HG03060 (cell line): ENCODE data around the gene TMEM120A.

Experiments used
- ATAC-seq: cut with Tn5 transposase; IDR thresholded peaks from one replicate; pipeline ENCODE4 v1.9.1; 2021; ENCODE audit warnings: low read depth, moderate number of reproducible peaks; ENCODE audit not compliant: unreplicated experiment

TMEM120A gene

DNA sequence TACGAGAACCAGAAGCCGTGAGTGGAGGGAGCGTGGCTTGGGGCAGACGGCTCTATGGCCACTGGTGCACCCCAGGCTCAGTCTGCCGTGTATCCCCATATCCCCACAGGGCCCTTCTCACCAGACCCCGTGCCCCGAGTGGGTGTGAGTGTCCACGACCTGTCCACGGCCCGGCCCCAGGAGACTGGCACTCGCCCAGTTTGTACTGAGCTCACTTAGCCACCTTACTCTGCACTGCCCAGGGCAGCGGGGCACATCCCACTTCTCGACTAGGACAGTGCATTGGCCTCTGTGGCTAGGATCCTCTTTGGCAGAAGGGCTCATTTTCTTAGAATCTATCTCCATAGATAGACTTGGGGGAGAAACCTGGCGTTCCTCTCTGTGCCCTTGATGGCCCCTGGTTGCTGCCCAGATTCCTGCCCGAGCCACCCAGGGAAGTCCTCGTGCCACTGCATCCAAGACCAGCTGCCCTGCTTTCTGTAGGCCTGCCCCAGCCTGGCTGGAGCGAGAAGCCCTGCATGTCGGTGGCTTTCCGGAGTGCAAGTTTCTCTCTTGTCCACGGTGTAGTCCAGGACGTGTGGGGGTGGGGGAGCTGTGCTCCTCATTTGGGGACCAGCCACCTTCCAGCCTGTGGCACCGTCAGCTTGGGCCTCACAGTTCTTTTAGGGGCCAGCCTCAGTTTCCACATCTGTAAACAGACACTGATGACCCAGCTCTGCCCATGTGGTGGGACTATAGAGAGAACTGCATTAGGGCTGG is 11.9 kb downstream of the TMEM120A start:
- no peak for ATAC-seq

DNA sequence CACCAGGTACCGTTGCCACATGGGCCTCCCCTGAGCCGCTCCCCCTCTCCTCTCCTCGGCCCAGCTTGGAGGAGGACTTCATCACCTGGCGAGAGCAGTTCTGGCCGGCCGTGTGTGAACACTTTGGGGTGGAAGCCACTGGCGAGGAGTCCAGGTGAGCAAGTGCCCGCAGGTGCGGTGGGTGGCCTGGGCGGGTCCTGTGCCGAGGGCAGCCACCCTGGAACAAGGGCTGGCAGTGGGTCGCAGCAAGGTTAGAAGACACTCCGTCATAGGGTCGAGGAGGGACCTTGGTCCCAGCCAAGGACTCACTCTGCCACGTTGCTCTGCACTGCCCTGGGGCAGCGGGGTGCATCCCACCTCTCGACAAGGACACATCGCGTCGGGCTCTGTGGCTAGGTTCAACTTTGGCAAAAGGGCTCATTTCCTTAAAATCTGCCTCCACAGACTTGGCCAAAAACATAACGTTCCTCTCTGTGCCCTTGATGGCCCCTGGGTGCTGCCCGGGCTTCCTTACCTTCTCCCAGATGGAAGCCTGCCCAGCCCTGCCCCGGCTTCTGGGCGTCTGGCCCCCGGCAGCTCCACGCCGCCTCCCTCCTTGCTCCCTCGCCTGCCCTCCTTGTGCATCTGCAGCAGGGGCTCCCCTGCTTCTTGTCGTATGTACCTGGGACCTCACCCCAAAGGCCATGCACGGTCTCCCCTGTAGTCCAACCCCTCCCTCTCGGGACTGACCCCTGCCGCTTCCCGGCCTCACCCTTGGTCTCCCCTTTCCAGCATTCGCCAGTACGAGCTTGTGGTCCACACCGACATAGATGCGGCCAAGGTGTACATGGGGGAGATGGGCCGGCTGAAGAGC is 12.7 kb downstream of the TMEM120A start:
- ATAC-seq: no peak

DNA sequence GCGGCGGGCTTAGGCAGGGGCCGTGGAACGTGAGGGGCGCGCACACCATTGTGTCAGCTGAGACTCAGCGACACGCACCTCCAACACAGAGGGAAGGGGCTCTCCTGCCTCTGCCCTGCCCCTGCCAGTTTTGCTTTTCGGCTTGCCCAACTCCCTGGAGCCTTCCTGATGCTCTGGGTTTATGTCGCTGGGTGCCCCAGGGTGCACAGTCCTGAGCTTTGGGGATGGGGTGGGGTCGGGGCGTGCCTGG is 13.3 kb downstream of the TMEM120A start:
- ATAC-seq: no peak

DNA sequence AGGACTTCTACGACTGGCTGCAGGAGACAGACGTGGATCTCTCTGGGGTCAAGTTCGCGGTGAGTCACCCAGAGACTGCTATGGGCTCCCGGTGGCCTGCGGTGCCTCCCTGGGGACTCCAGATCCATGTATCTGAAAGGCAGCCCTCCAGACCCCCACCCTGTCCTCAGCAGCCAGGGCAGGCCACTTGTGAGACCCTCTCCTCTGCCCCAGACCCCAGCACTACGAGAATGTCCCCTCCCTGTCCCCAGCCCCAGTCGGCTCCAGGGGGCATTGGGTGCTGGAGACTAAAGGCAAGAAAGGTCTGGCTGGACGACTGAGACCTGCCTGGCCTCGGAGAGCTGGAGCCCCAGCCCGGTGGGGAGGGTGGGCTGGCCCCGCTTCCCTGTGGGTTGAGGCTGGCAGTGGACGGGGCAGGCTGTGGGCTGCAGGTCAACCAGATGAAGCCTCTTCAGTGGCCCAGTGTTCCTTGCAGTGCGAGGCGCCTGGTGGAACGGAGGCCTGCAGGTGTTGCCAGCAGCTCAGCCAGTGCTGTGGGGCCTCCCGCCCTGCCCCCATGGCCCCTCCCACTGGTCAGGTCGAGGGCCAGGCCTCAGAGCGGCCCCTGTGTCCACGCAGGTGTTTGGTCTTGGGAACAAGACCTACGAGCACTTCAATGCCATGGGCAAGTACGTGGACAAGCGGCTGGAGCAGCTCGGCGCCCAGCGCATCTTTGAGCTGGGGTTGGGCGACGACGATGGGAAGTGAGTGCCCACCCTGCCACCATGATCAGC is 13.8 kb downstream of the TMEM120A start:
- ATAC-seq: no peak

DNA sequence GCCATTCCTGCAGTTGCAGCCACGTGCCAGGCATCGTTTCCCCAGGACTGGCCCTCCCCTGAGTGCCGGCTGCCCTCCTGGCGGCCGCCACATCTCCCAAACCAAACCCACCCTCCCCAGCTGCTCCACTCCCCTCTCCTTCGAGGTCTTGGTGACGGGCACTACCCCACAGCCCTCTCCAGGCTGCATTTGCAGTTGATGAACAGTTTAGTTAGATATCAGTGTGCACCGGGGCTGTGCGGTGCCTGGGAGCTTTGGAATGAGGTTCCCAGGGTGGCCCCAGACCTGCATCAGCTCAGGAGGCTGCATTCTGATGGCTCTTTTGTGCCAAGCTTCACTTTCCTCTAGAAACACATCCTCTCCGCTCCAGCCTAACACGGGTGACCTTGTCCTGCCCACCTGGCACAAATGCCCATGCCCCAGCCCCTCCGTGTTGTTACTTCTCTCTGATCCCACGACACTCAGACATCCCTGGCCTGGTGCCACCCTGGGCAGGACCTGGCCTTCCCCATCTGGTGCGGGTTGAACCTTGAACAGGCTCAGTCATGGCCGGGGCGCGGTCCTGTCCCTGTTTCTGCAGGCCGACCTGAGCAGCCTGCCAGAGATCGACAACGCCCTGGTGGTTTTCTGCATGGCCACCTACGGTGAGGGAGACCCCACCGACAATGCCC is 14.5 kb downstream of the TMEM120A start:
- no peak for ATAC-seq

DNA sequence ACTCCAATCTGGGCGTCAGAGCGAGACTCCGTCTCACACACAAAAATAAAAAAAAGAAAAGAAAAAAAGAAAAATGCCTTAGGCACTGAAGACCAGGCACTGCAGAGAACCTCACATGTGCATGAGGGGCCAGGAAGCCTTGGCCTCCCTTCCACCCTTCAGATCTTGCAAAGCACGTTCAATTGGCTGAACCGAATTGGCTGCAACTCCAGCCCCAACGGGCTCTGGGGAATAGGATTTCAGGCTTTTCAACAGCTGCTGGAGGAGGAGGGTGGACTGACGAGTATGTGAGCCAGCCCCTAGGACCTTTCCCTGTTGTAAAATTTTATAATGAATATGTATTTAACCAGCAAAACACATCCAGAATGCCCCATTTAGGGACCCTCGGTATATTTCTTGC is 16.7 kb downstream of the TMEM120A start:
- ATAC-seq: no peak

DNA sequence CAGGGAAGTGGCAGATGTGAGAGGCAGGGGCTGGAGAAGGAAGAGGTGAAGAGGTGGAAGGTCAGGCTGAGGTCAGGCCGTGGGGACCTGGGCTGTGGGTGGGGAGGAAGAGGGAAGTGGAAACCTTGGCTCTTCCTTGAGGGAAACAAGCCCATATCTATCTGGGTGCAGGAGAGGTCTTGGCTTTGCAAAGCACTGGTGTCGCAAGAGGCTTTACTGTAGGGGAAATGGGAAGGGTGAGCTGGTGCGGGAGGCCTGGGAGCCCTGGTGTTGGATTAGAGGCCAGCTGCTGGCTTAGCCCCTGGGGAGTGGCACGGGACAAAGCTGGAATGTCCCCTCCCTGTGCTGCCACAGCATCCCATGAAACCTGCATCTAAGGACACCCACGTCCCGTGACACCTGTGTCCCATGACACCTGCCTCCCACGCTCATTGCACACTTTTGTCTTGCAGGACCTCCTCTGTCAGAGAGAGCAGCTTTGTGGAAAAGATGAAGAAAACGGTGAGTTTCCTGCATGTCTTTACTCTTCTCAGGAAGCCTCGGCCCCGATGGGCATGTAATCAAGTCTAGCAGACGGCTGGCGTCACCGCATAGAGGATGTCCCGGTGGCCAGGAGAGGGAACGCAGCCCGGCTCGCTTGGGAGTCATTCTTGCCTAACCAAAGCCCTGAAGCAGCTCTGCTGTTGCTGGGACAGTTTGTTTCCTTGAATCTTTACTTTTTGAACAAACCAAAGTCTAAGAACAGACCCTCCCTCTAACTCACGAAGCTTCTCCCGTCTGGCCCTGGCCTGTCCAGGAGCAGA is 22.2 kb downstream of the TMEM120A start:
- no peak for ATAC-seq

DNA sequence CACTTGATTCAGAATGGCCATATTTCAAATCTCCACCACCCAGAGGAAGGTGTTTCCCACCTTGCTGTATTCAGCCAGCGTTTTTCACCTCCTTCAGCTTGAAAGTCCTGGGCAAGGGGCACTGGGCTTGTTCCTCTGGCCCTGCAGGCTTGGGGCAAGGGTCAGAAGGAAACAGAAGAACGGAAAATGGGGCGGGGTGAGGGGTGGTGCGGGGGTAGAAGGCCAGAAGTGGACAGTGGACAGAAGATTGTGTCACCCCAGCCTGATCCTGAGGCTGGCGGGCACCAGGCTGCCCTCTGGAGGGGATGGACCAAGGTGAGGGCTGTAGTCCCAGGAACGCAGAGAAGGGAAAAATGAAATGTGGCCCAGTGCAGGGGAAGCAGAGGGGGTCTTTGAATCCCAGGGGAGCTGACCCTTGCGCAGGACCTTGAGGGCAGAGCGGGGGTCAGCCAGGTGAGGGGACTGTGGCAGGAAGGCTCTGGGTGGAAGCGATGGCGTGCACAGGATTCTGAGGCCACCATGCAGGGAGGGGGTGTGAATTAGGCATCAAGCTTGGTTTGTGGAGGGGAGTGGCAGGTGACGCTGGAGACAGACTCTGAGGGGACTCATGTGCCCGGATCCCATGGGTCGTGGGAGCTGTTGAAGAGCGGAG is 23.0 kb downstream of the TMEM120A start:
- no peak for ATAC-seq

DNA sequence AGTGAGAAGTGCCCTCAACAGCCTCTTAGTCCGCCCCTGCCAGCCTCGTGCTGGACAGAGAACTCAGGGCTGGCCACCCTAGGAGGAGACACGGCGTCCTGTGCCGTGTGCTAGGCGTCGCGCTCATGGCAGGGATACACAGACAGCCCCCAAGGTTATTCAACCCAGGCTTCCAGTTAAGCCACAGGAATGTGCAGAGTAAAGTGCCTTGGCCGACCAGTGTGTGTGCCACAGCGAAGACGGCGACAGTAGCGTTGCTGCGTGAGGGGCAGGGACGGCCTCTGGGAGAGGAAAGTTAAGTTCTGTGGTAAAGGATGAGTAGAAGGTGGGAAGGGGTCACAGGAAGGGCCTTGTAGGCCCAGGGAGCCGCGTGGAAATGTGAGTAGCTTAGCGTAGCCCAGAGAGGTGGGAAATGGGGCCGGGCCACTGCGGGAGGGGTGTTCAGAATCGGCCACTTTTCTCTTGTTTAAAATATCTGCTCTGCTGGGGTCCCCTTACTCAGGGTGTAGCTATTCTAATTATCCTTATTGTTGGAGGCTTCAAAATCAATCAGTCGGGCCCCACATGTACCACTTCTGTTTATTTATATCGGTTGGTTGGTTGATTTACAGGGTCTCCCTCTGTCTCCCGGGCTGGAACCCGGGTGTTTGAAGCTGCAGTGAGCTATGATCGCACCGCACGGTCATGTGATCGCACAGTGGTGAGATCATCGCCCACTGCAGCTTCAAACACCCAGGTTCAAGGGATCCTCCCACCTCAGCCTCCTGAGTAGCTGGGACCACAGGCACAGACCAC is 24.5 kb downstream of the TMEM120A start:
- no peak for ATAC-seq

DNA sequence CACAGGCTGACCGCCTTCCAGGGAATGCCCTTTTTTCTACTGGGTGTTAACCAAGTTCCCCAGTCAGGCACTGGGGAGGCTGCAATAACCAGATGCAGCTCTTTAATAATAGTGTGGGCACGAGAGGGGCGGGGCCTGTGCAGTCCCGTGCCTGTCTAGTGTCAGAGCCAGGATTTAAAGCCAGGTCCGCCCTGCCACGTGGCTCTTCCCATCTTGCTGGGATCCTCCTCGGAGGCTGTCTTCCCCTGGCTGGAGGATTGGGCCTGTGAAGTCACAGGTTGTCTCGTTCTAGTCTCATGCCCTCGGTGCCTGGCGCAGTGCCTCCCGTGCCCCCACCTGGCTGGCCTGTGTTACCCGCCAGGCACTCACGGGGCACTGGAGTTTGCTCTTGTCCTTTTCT is 25.2 kb downstream of the TMEM120A start:
- no peak for ATAC-seq

DNA sequence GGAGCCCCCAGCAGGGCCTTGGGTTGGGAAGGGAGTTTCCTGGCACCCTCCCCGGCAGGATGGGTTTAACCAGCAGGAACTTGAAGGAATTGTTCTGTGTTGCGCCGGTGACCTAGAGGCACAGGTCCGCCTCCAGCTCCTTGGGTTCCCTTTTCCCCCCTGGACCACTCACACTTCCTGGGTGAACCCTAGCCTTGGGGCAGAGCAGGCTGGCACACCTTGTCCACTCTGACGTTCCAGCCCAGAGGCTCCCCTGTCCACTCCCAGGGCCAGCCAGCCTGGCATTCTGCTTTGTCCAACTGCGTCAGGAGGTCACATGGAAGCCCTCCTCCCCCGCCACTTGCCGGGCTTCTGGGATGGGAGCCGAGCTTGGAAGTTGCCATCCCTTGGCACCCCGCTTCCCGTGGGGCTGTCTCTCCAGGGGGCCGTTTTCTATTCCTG is 25.8 kb downstream of the TMEM120A start:
- ATAC-seq: no peak

DNA sequence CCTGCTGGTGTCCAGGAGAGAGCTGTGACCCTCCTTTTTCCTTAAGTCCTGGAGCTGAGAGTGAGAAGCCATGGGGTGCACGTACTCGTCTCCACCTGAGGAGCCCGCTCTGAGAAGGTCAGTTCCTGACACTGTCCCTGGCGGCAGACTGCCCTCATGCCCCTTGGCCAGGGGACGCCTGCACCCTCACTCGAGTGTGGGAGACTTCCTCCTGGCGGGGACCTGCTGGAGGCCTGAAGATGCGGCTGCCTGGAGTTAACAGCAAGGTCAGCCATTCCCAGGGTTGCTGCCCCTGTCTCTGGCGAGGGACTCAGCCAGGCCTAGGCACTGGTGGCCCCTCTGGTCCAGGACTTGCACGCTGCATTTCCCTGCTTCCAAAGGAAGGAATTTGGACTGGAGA is 26.4 kb downstream of the TMEM120A start:
- no peak for ATAC-seq

DNA sequence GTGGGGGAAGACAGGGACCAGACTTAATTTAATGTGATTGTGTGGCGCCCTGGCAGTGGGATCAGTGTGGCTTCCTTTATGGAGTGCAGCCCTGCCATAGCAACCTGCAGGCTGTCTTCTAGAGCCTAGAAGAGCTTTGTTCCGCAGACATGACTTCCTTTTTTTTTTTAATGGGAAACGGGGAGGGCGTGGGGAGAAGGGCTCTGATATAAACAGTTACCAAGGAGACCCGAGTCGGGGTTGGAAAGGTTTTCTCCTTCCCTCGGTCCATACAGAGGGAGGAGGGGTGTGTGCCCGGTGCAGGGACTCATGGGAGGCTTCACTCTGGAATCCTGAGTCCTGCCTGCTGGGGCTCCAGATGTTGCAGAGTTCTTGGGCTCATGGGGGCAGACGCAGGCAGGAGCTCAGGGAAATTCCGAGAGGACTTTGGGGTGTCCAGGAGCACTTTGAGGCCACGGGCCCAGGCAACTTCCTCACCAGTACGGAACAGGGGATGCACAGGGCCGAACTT is 26.9 kb downstream of the TMEM120A start:
- no peak for ATAC-seq

DNA sequence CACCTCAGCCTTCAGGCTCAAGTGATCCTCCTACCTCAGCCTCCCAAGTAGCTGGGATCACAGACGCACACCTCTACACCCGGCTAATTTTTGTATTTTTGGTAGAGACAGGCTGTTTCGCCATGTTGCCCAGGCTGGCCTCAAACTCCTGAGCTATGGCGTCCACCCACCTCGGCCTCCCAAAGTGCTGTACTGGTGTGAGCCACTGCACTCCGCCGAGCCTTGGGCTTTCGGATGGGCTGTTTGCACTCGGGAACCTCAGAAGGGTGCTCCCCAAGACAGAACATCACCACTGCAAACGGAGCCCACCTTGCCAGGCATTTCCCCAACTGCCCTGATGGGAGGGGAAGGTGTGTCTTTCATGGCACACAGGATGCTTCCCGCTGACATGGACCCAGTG is 27.3 kb downstream of the TMEM120A start:
- no peak for ATAC-seq

DNA sequence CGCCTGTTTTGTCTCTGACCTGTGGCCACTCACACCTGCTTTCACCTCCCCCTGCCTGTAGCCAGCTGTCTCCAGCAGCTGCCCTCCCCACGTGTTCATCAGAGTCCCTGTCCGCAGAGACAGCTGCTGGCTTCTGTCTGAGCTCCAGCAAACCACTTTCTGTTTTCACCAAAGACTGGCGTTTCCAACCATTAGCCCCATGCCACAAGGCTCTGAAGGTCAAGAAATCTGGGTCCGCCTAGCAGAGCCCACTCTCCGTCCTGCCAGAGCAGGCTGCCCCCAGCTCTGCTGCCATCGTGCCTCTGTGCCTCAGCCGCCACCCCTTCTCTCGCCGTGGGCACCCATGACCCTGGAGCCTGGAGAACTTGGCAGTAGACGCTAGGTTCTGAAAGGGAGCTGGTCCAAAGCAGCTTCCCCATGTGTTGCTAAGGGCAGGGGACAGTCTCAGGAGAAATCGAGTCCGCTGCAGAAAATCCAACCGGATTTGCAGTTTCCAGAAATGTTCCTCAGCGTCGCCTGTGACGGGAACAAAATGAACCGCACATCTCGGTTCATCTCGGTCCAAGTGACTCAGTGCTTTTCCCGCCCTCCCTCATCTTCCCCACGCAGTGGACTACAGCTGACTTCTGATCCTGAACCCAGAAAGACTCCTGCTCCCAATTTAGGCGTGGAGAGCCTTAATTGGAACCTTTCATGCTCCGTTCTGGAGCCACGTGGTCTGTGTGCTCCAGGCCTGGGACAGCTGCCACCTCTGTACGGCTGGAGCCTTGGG is 28.0 kb downstream of the TMEM120A start:
- ATAC-seq: no peak

DNA sequence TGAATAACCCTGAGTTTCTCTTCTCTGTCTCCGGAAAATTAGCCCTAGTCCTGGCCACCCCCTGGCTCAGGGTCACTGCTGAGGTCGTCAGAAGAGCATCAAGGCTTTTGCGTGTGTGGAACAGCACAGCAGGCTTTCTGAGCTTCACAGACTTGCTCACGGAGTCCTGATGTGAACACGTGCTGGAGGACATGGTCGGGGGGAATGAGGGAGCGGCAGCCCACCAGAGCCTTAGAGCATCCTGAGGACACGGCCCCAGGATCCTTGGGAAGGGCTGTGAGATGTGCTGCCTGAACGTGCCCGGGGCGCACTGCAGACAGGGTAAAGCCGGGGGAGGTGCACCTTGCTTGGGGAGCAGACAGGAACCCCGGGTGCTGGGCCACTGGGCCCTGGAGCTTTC is 28.8 kb downstream of the TMEM120A start:
- ATAC-seq: no peak

DNA sequence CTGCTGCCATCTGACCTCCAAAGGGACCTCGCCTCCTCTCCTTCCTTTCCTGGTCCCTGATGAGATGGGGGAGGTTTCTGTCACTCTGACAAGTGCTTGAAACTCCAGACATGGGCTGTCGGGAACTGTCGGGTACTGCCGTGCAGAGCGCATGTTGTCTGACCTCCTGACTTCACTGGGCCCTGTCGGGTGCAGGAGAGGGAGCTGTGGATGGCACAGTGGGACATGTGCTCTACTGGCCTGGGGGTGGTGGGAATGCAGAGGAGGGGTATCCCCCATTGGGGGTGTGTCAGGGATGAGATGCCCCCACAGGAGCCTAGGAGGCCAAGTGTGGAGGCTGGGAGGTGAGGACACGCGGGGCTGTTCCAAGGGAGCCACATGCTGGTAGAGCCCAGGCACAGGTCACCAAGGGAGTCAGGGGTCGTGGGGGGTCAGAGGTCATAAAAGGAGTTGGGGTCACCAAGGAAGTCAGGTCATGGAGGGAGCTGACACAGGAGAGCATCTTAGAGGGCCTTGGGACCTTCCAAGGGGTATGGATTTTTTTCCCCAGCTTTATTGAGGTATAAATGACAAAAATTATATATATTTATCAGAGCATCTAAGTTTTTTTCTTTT is 30.9 kb downstream of the TMEM120A start:
- ATAC-seq: no peak
